A549 (cell line): Measurements from ENCODE around the gene CDHR2. TPM values are rescaled to one million over a fixed set of nuclear protein-coding genes. Genes with fewer than 3 reads are reported as not detected.

ENCODE experiments used
- ATAC-seq, 2 experiments: fragments of 200-7000 bp in 1 of 2; fragments of >200 bp in 1 of 2; cut with Nextera tagmentation in 1 of 2; cut with Tn5 transposase in 1 of 2; 3 replicates each; pipeline versions ENCODE4 v1.8.0 to v1.9.1; 2018 to 2020; ENCODE audit warnings: mild to moderate bottlenecking in 1 of 2, moderate library complexity in 1 of 2
- CTCF ChIA-PET: fragments of 300-600 bp; sonication (Branson Sonifier 250); formaldehyde crosslinking; extraction: SDS; loops from one replicate; lab custom pipeline; 2021; ENCODE audit warnings: antibody characterized with exemption, inconsistent platforms; lab: Yijun Ruan, JAX
- POLR2A ChIA-PET: fragments of 350-600 bp; formaldehyde crosslinking; extraction: SDS; loops from one replicate; lab custom pipeline; 2021; ENCODE audit warnings: antibody characterized with exemption, inconsistent platforms; lab: Yijun Ruan, JAX
- DNase-seq, 2 experiments: peaks; one replicate each; pipeline versions ENCODE4 v3.0.0 to v3.0.0-alpha.2; 2011 to 2016; ENCODE audit warnings: low read depth in 1 of 2, low spot score in 1 of 2
- FAIRE-seq: peaks from 2 replicates; lab custom pipeline; 2011; peaks lifted over from hg19 to GRCh38; lab: Jason Lieb, UNC
- H3K27ac ChIP-seq, 2 experiments: fragments of >200 bp; sonication (Bioruptor Twin); formaldehyde crosslinking; 3 replicates each; pipeline ENCODE4 v1.5.1; 2016 to 2017
- H3K4me1 ChIP-seq: fragments of >200 bp; sonication (Bioruptor Twin); formaldehyde crosslinking; 3 replicates; pipeline ENCODE4 v1.6.1; 2016
- H3K4me2 ChIP-seq: fragments of >200 bp; sonication (Bioruptor Twin); formaldehyde crosslinking; 3 replicates; pipeline ENCODE4 v1.6.1; 2016
- H3K4me3 ChIP-seq: fragments of >200 bp; sonication (Bioruptor Twin); formaldehyde crosslinking; 3 replicates; pipeline ENCODE4 v1.5.1; 2016
- H3K9me3 ChIP-seq: fragments of >200 bp; sonication (Bioruptor Twin); formaldehyde crosslinking; 3 replicates; pipeline ENCODE4 v1.6.1; 2016
- BHLHE40 ChIP-seq: IDR thresholded peaks from 2 replicates; pipeline ENCODE4 v1.6.1; 2012; ENCODE audit warnings: low read depth, low read length, inconsistent platforms
- CBX2 ChIP-seq: fragments of 200-600 bp; sonication (generic); IDR thresholded peaks from 2 replicates; pipeline ENCODE4 v1.6.1; 2016; ENCODE audit warnings: low read depth, mild to moderate bottlenecking, borderline replicate concordance
- CBX8 ChIP-seq: fragments of 200-600 bp; sonication (generic); IDR thresholded peaks from 2 replicates; pipeline ENCODE4 v1.6.1; 2016
- FOXS1 ChIP-seq: fragments of 250-450 bp; sonication (Bioruptor Pico); IDR thresholded peaks from 2 replicates; pipeline ENCODE4 v1.5.0; 2020; ENCODE audit warnings: mild to moderate bottlenecking, moderate library complexity
- HDAC2 ChIP-seq: fragments of 200-600 bp; sonication (generic); IDR thresholded peaks from 2 replicates; pipeline ENCODE4 v1.6.1; 2016
- JUNB ChIP-seq: fragments of >200 bp; sonication (Bioruptor Twin); formaldehyde crosslinking; IDR thresholded peaks from 2 replicates; pipeline ENCODE4 v1.6.1; 2016
- MYC ChIP-seq: IDR thresholded peaks from 2 replicates; pipeline ENCODE4 v1.6.1; 2012; ENCODE audit warnings: mild to moderate bottlenecking, inconsistent platforms, low read length, improper control_type of control experiment, borderline replicate concordance
- NFE2L2 ChIP-seq: fragments of 150-350 bp; conservative IDR thresholded peaks from 2 replicates; pipeline ENCODE4 v1.6.1; 2014; ENCODE audit warnings: low read length
- NPAS2 ChIP-seq: fragments of 250-450 bp; sonication (Bioruptor Pico); IDR thresholded peaks from 2 replicates; pipeline ENCODE4 v1.8.0; 2022; ENCODE audit warnings: mild to moderate bottlenecking, moderate library complexity, borderline replicate concordance
- RARB ChIP-seq: fragments of 250-450 bp; sonication (Bioruptor Pico); IDR thresholded peaks from 2 replicates; pipeline ENCODE4 v1.8.0; 2021; ENCODE audit warnings: mild to moderate bottlenecking, moderate library complexity
- RFX5 ChIP-seq: fragments of 450-650 bp; IDR thresholded peaks from 2 replicates; pipeline ENCODE4 v1.7.1; 2014; ENCODE audit warnings: antibody characterized with exemption, mild to moderate bottlenecking, moderate library complexity
- RNF2 ChIP-seq: fragments of 200-600 bp; sonication (generic); IDR thresholded peaks from 2 replicates; pipeline ENCODE4 v1.6.1; 2016; ENCODE audit warnings: low read depth, mild to moderate bottlenecking, antibody characterized with exemption, moderate library complexity, borderline replicate concordance
- TP53 ChIP-seq: fragments of 250-450 bp; sonication (Bioruptor Pico); IDR thresholded peaks from 2 replicates; pipeline ENCODE4 v1.5.0; 2021; ENCODE audit warnings: mild to moderate bottlenecking, moderate library complexity
- ZNF302 ChIP-seq: fragments of 250-450 bp; sonication (Bioruptor Pico); IDR thresholded peaks from 2 replicates; pipeline ENCODE4 v1.9.0; 2021; ENCODE audit warnings: inconsistent platforms, mild to moderate bottlenecking, moderate library complexity
- WGBS: methylation state at CpG from one replicate; pipeline ENCODE4 v1.1.6; 2017; ENCODE audit errors: missing lambda C conversion rate; 5-methylcytosine and 5-hydroxymethylcytosine counted together
- polyA plus RNA-seq, 4 experiments: library from polyadenylated mRNA; depleted of rRNA in 3 of 4; stranded (reverse); fragments of >200 nt; fragmentation: RNase III in 1 of 4; extraction: RNeasy Plus Mini Kit Qiagen cat#74134 plus additional on column Dnase treatment in 1 of 4; gene quantifications; 2 replicates in 3 of 4; 3 replicates in 1 of 4; pipeline ENCODE4 v1.2.3, GENCODE V29; 2011 to 2017
- TF ChIP-seq, protein P1 (sequence below): fragments of >200 bp; sonication (Bioruptor Twin); formaldehyde crosslinking; IDR thresholded peaks from 3 replicates; pipeline ENCODE4 v1.5.1; 2016
- TF ChIP-seq, protein P2 (sequence below): fragments of >200 bp; sonication (Bioruptor Twin); formaldehyde crosslinking; IDR thresholded peaks from 3 replicates; pipeline ENCODE4 v1.6.1; 2016
- TF ChIP-seq, protein P3 (sequence below): IDR thresholded peaks from 2 replicates; pipeline ENCODE4 v1.6.1; 2012
- TF ChIP-seq, protein P4 (sequence below): fragments of 250-450 bp; sonication (Bioruptor Pico); IDR thresholded peaks from 2 replicates; pipeline ENCODE4 v1.5.0; 2021; ENCODE audit warnings: mild to moderate bottlenecking, moderate library complexity, borderline replicate concordance
- TF ChIP-seq, protein P5 (sequence below): fragments of 150-350 bp; IDR thresholded peaks from 2 replicates; pipeline ENCODE4 v1.6.1; 2014; ENCODE audit warnings: low read depth, mild to moderate bottlenecking, low read length

The CDHR2 gene
- polyA plus RNA-seq, 2 of the 4 experiments (the other 2 are of a cell fraction): 0.09 TPM; not detected in 1

DNA sequence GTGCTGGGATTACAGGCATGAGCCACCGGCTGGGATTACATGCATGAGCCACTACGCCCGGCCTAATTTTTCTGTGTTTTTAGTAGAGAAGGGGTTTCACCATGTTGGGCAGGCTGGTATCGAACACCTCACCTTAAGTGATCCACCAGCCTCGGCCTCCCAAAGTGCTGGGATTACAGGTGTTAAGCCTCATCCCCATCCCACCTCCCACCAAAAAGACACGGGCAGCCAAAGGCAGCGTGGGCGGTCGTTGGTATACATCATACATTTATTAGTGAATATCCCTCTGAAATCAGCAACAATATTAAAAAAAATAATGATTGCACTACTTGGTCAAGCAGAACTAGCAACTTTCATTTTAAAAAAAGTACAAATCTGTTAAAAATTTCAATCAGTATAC, 22.7 kb upstream of the CDHR2 start:
- no peak for FAIRE-seq
- no peak for DNase-seq
- no peak overlapping the region for H3K4me2 ChIP-seq
- 93% methylated on average over 9 of the region's 9 CpGs for whole genome bisulfite sequencing
- ATAC-seq: no peak
- H3K4me1 ChIP-seq: peaks cover 7% of the 10 kb centered on the region; the same call in 2 of the 3 replicates
- H3K4me3 ChIP-seq: no peak overlapping the region
- no peaks in the 10 kb centered on the region for H3K9me3 ChIP-seq
- ChIA-PET POLR2A (no interaction called here), CTCF (interaction anchor here (1.0 kb wide), 1 partner anchor 12 kb away, joined by 3 read pairs; no protein-coding TSS in a partner anchor)
- TF ChIP-seq JUNB (no peak), NPAS2 (CRISPR knock-in tag) (no peak), TP53 (CRISPR knock-in tag) (no peak), HDAC2 (no peak), RARB (CRISPR knock-in tag) (no peak), MYC (no peak), CBX8 (no peak), RNF2 (no peak), FOXS1 (CRISPR knock-in tag) (no peak), CBX2 (no peak), RFX5 (no peak), ZNF302 (CRISPR knock-in tag) (no peak)
- TF ChIP-seq, protein P1, sequence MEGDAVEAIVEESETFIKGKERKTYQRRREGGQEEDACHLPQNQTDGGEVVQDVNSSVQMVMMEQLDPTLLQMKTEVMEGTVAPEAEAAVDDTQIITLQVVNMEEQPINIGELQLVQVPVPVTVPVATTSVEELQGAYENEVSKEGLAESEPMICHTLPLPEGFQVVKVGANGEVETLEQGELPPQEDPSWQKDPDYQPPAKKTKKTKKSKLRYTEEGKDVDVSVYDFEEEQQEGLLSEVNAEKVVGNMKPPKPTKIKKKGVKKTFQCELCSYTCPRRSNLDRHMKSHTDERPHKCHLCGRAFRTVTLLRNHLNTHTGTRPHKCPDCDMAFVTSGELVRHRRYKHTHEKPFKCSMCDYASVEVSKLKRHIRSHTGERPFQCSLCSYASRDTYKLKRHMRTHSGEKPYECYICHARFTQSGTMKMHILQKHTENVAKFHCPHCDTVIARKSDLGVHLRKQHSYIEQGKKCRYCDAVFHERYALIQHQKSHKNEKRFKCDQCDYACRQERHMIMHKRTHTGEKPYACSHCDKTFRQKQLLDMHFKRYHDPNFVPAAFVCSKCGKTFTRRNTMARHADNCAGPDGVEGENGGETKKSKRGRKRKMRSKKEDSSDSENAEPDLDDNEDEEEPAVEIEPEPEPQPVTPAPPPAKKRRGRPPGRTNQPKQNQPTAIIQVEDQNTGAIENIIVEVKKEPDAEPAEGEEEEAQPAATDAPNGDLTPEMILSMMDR: no peak
- TF ChIP-seq, protein P2, sequence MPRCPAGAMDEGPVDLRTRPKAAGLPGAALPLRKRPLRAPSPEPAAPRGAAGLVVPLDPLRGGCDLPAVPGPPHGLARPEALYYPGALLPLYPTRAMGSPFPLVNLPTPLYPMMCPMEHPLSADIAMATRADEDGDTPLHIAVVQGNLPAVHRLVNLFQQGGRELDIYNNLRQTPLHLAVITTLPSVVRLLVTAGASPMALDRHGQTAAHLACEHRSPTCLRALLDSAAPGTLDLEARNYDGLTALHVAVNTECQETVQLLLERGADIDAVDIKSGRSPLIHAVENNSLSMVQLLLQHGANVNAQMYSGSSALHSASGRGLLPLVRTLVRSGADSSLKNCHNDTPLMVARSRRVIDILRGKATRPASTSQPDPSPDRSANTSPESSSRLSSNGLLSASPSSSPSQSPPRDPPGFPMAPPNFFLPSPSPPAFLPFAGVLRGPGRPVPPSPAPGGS: no peak
- TF ChIP-seq, protein P3, sequence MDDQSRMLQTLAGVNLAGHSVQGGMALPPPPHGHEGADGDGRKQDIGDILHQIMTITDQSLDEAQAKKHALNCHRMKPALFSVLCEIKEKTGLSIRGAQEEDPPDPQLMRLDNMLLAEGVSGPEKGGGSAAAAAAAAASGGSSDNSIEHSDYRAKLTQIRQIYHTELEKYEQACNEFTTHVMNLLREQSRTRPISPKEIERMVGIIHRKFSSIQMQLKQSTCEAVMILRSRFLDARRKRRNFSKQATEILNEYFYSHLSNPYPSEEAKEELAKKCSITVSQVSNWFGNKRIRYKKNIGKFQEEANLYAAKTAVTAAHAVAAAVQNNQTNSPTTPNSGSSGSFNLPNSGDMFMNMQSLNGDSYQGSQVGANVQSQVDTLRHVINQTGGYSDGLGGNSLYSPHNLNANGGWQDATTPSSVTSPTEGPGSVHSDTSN: no peak
- TF ChIP-seq, protein P4, sequence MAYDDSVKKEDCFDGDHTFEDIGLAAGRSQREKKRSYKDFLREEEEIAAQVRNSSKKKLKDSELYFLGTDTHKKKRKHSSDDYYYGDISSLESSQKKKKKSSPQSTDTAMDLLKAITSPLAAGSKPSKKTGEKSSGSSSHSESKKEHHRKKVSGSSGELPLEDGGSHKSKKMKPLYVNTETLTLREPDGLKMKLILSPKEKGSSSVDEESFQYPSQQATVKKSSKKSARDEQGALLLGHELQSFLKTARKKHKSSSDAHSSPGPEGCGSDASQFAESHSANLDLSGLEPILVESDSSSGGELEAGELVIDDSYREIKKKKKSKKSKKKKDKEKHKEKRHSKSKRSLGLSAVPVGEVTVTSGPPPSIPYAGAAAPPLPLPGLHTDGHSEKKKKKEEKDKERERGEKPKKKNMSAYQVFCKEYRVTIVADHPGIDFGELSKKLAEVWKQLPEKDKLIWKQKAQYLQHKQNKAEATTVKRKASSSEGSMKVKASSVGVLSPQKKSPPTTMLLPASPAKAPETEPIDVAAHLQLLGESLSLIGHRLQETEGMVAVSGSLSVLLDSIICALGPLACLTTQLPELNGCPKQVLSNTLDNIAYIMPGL (CRISPR knock-in tag): no peak
- H3K27ac ChIP-seq: no peak overlapping the region

DNA sequence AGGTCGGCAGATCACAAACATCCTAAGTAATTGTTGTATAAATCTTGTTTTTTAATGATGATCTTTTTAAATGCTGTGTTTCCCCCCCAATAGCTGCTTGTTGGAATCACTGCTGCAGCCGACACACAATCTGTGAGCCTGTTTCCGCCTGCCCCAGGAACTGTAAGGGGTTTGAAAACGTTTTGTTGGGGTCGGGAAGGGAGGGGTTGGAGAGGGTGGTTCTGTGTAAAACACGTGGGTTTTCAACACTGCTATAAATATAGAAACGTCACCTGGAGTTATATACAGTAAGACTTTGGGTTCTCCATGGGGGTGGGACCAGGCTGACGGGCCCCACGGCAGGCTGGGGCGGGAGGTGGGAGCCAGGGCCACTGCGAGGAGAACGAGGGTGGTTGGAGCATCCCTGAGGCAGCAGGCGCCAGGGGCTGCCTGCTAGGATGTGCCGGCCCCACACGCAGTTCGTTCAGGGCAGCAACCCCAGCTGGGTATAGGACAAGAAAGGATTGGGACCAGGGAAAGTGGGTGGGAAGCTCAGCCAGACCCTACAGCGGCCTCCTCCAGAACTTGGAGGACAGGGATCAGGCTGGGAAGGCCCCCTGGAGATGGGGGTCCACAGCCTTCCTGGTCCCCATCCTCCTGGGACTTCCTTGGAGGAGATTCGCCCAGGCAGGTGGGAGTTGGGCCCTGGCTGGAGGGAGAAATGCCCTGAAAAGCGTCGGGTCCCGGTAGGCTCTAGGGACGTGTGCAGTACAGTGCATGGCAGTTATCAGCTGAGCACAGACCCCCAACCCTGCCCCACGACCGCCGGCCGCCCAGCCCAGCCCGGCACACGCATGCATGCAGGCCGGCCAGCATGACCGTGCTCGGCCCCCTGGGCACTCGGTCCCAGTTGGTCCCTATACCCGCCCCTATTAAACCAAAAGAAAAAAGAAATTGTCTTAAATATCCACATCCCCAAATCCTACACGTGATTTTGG, 21.6 kb upstream of the CDHR2 start:
- Histone ChIP-seq H3K4me3 (no peak overlapping the region), H3K4me1 (peaks cover 11% of the 10 kb centered on the region; the same call in 2 of the 3 replicates)
- TF ChIP-seq NFE2L2 (no peak), CBX2 (no peak), ZNF302 (CRISPR knock-in tag) (no peak), BHLHE40 (no peak)
- TF ChIP-seq, protein P5, sequence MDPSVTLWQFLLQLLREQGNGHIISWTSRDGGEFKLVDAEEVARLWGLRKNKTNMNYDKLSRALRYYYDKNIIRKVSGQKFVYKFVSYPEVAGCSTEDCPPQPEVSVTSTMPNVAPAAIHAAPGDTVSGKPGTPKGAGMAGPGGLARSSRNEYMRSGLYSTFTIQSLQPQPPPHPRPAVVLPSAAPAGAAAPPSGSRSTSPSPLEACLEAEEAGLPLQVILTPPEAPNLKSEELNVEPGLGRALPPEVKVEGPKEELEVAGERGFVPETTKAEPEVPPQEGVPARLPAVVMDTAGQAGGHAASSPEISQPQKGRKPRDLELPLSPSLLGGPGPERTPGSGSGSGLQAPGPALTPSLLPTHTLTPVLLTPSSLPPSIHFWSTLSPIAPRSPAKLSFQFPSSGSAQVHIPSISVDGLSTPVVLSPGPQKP: no peak
- TF ChIP-seq, all 56 proteins: peak for 0
- ChIA-PET POLR2A (no interaction called here), CTCF (interaction anchor here (0.6 to 1.0 kb wide), 3 partner anchors 9 to 176 kb away, joined by 3 read pairs; no protein-coding TSS in a partner anchor)
- H3K9me3 ChIP-seq: no peaks in the 10 kb centered on the region
- no peak for ATAC-seq
- 91% methylated on average over 34 of the region's 34 CpGs for WGBS
- H3K4me2 ChIP-seq: no peak overlapping the region
- FAIRE-seq: no peak
- DNase-seq: no peak
- no peak overlapping the region for H3K27ac ChIP-seq
